ENCODE data around the gene DFFB.
"Not testable (repeated sequence)": the region's sequence is repeated elsewhere in the genome, so short reads cannot be mapped to it uniquely, and the experiment has no call there.

Gene DFFB
- 10.5 to 27.1 (median 15.6) reads per million in 9 experiments for total RNA-seq

- peak; percentile 94 for ATAC-seq (replicated peaks)
- peak; percentile 94 to 96 (median 96) for DNase-seq
- Mint-ChIP-seq H3K4me3 (peak within 1 kb of the TSS; percentile 99), H3K9me3 (no peaks in the 10 kb centered on the region), H3K27me3 (no peaks in the 10 kb centered on the region), H3K4me1 (ENCODE audit: low read depth in 2 of 2) (peaks cover 19 to 22% of the 10 kb centered on the region in 2 donors), H3K36me3 (ENCODE audit: insufficient read depth) (peaks cover 24% of the 10 kb centered on the region), H3K27ac (peak within 1 kb of the TSS; percentile 96)
These were observed at the start of gene DFFB, which contains the start of gene CEP104 for GRCh38 chr1:3856923-3857790. Gene DFFB (plus strand): TSS chr1:3857476. CDS start chr1:3857604, 128 bp downstream. Gene CEP104 (minus strand): TSS chr1:3857211. CDS start chr1:3852407, 4,804 bp downstream.

GRCh38 chr1:3807769-3808168, 49.5 kb upstream of the DFFB start:
- Mint-ChIP-seq H3K27ac (peak overlapping the region in 1 of 2 donors; percentile 17), H3K27me3 (peaks cover 34 to 43% of the 10 kb centered on the region in 2 donors), H3K9me3 (no peaks in the 10 kb centered on the region), H3K36me3 (ENCODE audit: insufficient read depth) (no peaks in the 10 kb centered on the region), H3K4me1 (ENCODE audit: low read depth in 2 of 2) (peaks cover 4 to 6% of the 10 kb centered on the region in 2 donors), H3K4me3 (no peak overlapping the region)
- no peak for DNase-seq
- ATAC-seq (replicated peaks), result no peak

GRCh38 chr1:3809680-3810079, 47.6 kb upstream of the DFFB start:
- peak overlapping the region; percentile 53 to 71 for H3K4me3 Mint-ChIP-seq
- peaks cover 4 to 6% of the 10 kb centered on the region in 2 donors for H3K4me1 Mint-ChIP-seq (ENCODE audit: low read depth in 2 of 2)
- DNase-seq, result peak in 1 of 3 experiments; percentile 11
- H3K9me3 Mint-ChIP-seq, result no peaks in the 10 kb centered on the region
- H3K27me3 Mint-ChIP-seq, result peaks cover 15 to 27% of the 10 kb centered on the region in 2 donors
- ATAC-seq (replicated peaks), result peak; percentile 53
- H3K27ac Mint-ChIP-seq, result peak overlapping the region; percentile 92 to 98
- H3K36me3 Mint-ChIP-seq (ENCODE audit: insufficient read depth), result peaks cover 6% of the 10 kb centered on the region

GRCh38 chr1:3810149-3810761, 47.0 kb upstream of the DFFB start:
- H3K4me1 Mint-ChIP-seq (ENCODE audit: low read depth in 2 of 2); H3K9me3 Mint-ChIP-seq; H3K36me3 Mint-ChIP-seq (ENCODE audit: insufficient read depth): not testable (repeated sequence)
- peaks cover 9 to 21% of the 10 kb centered on the region in 2 donors for H3K27me3 Mint-ChIP-seq
- H3K4me3 Mint-ChIP-seq, result peak overlapping the region; percentile 53 to 71
- ATAC-seq (replicated peaks), result peak; percentile 93
- peak in 2 of 3 experiments; percentile 29 to 36 for DNase-seq
- peak overlapping the region; percentile 92 to 98 for H3K27ac Mint-ChIP-seq

GRCh38 chr1:3811595-3811911, 45.7 kb upstream of the DFFB start:
- no peak overlapping the region for H3K4me3 Mint-ChIP-seq
- H3K27ac Mint-ChIP-seq, result peak overlapping the region; percentile 59 to 79
- H3K36me3 Mint-ChIP-seq (ENCODE audit: insufficient read depth), result peaks cover 8% of the 10 kb centered on the region
- ATAC-seq (replicated peaks) (no peak), DNase-seq (no peak)
- H3K4me1 Mint-ChIP-seq (ENCODE audit: low read depth in 2 of 2), result peaks cover 4 to 6% of the 10 kb centered on the region in 2 donors
- H3K9me3 Mint-ChIP-seq, result no peaks in the 10 kb centered on the region
- peaks cover 0 to 10% of the 10 kb centered on the region in 2 donors for H3K27me3 Mint-ChIP-seq

GRCh38 chr1:3814065-3814464, 43.2 kb upstream of the DFFB start:
- no peak for ATAC-seq (replicated peaks)
- no peak for DNase-seq

GRCh38 chr1:3814771-3815561, 42.3 kb upstream of the DFFB start:
- no peak for DNase-seq
- Mint-ChIP-seq H3K4me1 (ENCODE audit: low read depth in 2 of 2) (peaks cover 3 to 5% of the 10 kb centered on the region in 2 donors), H3K9me3 (no peaks in the 10 kb centered on the region), H3K27me3 (no peaks in the 10 kb centered on the region), H3K36me3 (ENCODE audit: insufficient read depth) (peaks cover 8% of the 10 kb centered on the region), H3K4me3 (no peak overlapping the region), H3K27ac (peak overlapping the region in 1 of 2 donors; percentile 29)
- ATAC-seq (replicated peaks), result no peak

More at GRCh38 chr1:3814065-3814464, 43.2 kb upstream of the DFFB start:
- Mint-ChIP-seq H3K27me3 (no peaks in the 10 kb centered on the region), H3K27ac (peak overlapping the region in 1 of 2 donors; percentile 29), H3K36me3 (ENCODE audit: insufficient read depth) (peaks cover 8% of the 10 kb centered on the region), H3K9me3 (no peaks in the 10 kb centered on the region), H3K4me1 (ENCODE audit: low read depth in 2 of 2) (peaks cover 4 to 6% of the 10 kb centered on the region in 2 donors), H3K4me3 (no peak overlapping the region)

- ATAC-seq (replicated peaks), result no peak
These were observed 40.7 kb upstream of the DFFB start for GRCh38 chr1:3816331-3817137.

GRCh38 chr1:3817138-3817740, 40.0 kb upstream of the DFFB start:
- ATAC-seq (replicated peaks) (no peak), DNase-seq (no peak)
- H3K27ac Mint-ChIP-seq, result peak overlapping the region in 1 of 2 donors; percentile 38
- H3K4me1 Mint-ChIP-seq (ENCODE audit: low read depth in 2 of 2), result peaks cover 0 to under 1% of the 10 kb centered on the region in 2 donors
- H3K4me3 Mint-ChIP-seq, result no peak overlapping the region
- H3K9me3 Mint-ChIP-seq, result no peaks in the 10 kb centered on the region
- no peaks in the 10 kb centered on the region for H3K27me3 Mint-ChIP-seq
- peaks cover 17% of the 10 kb centered on the region for H3K36me3 Mint-ChIP-seq (ENCODE audit: insufficient read depth)

More at GRCh38 chr1:3816331-3817137, 40.7 kb upstream of the DFFB start:
- Mint-ChIP-seq H3K9me3 (no peaks in the 10 kb centered on the region), H3K4me3 (no peak overlapping the region), H3K36me3 (ENCODE audit: insufficient read depth) (peaks cover 17% of the 10 kb centered on the region), H3K4me1 (ENCODE audit: low read depth in 2 of 2) (no peaks in the 10 kb centered on the region), H3K27ac (no peak overlapping the region), H3K27me3 (no peaks in the 10 kb centered on the region)
- no peak for DNase-seq

- Mint-ChIP-seq H3K9me3 (no peaks in the 10 kb centered on the region), H3K36me3 (ENCODE audit: insufficient read depth) (peaks cover 17% of the 10 kb centered on the region), H3K27me3 (no peaks in the 10 kb centered on the region), H3K4me1 (ENCODE audit: low read depth in 2 of 2) (peaks cover 0 to 1% of the 10 kb centered on the region in 2 donors), H3K4me3 (no peak overlapping the region), H3K27ac (peak overlapping the region in 1 of 2 donors; percentile 38)
- DNase-seq, result no peak
- no peak for ATAC-seq (replicated peaks)
These were observed 39.3 kb upstream of the DFFB start for GRCh38 chr1:3817821-3818597.

GRCh38 chr1:3819771-3820200, 37.5 kb upstream of the DFFB start:
- Mint-ChIP-seq H3K4me1 (ENCODE audit: low read depth in 2 of 2) (peaks cover 0 to 1% of the 10 kb centered on the region in 2 donors), H3K36me3 (ENCODE audit: insufficient read depth) (peaks cover 14% of the 10 kb centered on the region), H3K4me3 (no peak overlapping the region), H3K9me3 (no peaks in the 10 kb centered on the region), H3K27me3 (no peaks in the 10 kb centered on the region), H3K27ac (peak overlapping the region; percentile 5 to 44)
- DNase-seq (no peak), ATAC-seq (replicated peaks) (no peak)

Measured in effector memory CD8-positive, alpha-beta T cell (primary cell).